K562 (cell line): ENCODE results near the gene RNF214. TPM values are rescaled to one million over a fixed set of nuclear protein-coding genes. Genes with fewer than 3 reads are reported as not detected.

Source experiments
- ATAC-seq: fragments of 200-7000 bp; cut with Tn5 transposase; 3 replicates; pipeline ENCODE4 v1.9.1; 2020; ENCODE audit warnings: moderate library complexity
- BruUV-seq: library from RNA; stranded (reverse); fragments of 400-500 nt; replicated peaks from 2 replicates; lab custom pipeline; 2021; lab: Mats Ljungman, UMichigan
- CTCF ChIA-PET: fragments of 300-600 bp; formaldehyde crosslinking; extraction: SDS; loops from one replicate; lab custom pipeline; 2021; ENCODE audit warnings: low intra/inter-chr PET ratio; lab: Yijun Ruan, JAX
- POLR2A ChIA-PET: fragments of 300-600, 350-650 bp; sonication (Branson Sonifier 250); formaldehyde crosslinking; extraction: SDS; loops from one replicate; lab custom pipeline; 2021; ENCODE audit warnings: antibody characterized with exemption, inconsistent platforms; lab: Yijun Ruan, JAX
- DNase-seq, 4 experiments: peaks; one replicate each; pipeline versions ENCODE4 v3.0.0 to v3.0.0-alpha.2; 2011 to 2018; ENCODE audit warnings: low spot score in 3 of 4, mixed read lengths in 3 of 4; ENCODE audit errors: extremely low read depth in 1 of 4
- FAIRE-seq: peaks from 2 replicates; lab custom pipeline; 2011; peaks lifted over from hg19 to GRCh38; lab: Jason Lieb, UNC
- H2AFZ ChIP-seq: 2 replicates; pipeline ENCODE4 v1.6.0; 2011; ENCODE audit warnings: low read depth, low read length, control low read depth, inconsistent platforms
- H3K27ac ChIP-seq: fragments of 200-600 bp; 3 replicates; pipeline ENCODE4 v1.8.0; 2011; ENCODE audit warnings: low read depth, mild to moderate bottlenecking, control low read depth, inconsistent platforms, low read length, moderate library complexity, mixed read lengths; ENCODE audit errors: extremely low read depth
- H3K27me3 ChIP-seq, 2 experiments: fragments of 300-600 bp in 1 of 2; 2 replicates in 1 of 2; 3 replicates in 1 of 2; pipeline versions ENCODE4 v1.6.0 to v1.8.0; 2011; ENCODE audit warnings: inconsistent platforms in 2 of 2, low read length in 2 of 2, mild to moderate bottlenecking in 1 of 2, mixed read lengths in 1 of 2, moderate library complexity in 1 of 2; ENCODE audit not compliant: control insufficient read depth in 2 of 2, insufficient read depth in 2 of 2
- H3K36me3 ChIP-seq: fragments of 300-600 bp; 3 replicates; pipeline ENCODE4 v1.8.0; 2011; ENCODE audit warnings: mild to moderate bottlenecking, low read length, inconsistent platforms; ENCODE audit not compliant: control insufficient read depth, insufficient read depth
- H3K4me1 ChIP-seq, 2 experiments: fragments of 200-600 bp in 1 of 2; replicated peaks in 1 of 2; 2 replicates in 1 of 2; 3 replicates in 1 of 2; pipeline versions ENCODE4 v1.5.1 to v1.8.0; 2011; ENCODE audit warnings: inconsistent platforms in 2 of 2, low read length in 2 of 2, mild to moderate bottlenecking in 1 of 2, mixed read lengths in 1 of 2, moderate library complexity in 1 of 2; ENCODE audit not compliant: control insufficient read depth in 2 of 2, insufficient read depth in 2 of 2
- H3K4me2 ChIP-seq: 2 replicates; pipeline ENCODE4 v1.6.1; 2011; ENCODE audit warnings: low read length, control low read depth, inconsistent platforms, mixed read lengths; ENCODE audit not compliant: insufficient read depth
- H3K4me3 ChIP-seq: fragments of 200-600 bp; sonication (generic), shearing (Covaris generic); 2 replicates; pipeline ENCODE4 v1.5.1; 2016; ENCODE audit warnings: control low read depth, inconsistent platforms
- H3K79me2 ChIP-seq: fragments of 200-600 bp; 3 replicates; pipeline ENCODE4 v1.8.0; 2011; ENCODE audit warnings: low read length, inconsistent platforms; ENCODE audit not compliant: control insufficient read depth, insufficient read depth
- H3K9ac ChIP-seq, 2 experiments: 2 replicates each; pipeline versions ENCODE4 v1.6.0 to v1.6.1; 2011; ENCODE audit warnings: low read depth in 2 of 2, low read length in 2 of 2, control low read depth in 1 of 2, inconsistent platforms in 1 of 2, mild to moderate bottlenecking in 1 of 2, mixed read lengths in 1 of 2; ENCODE audit not compliant: insufficient read depth in 1 of 2
- H3K9me1 ChIP-seq: one replicate; pipeline ENCODE4 v1.6.0; 2011; ENCODE audit warnings: inconsistent platforms, mild to moderate bottlenecking, low read length, moderate library complexity; ENCODE audit not compliant: control insufficient read depth, insufficient read depth
- H3K9me3 ChIP-seq: replicated peaks from 2 replicates; pipeline ENCODE4 v1.5.1; 2011; ENCODE audit warnings: low read depth, low read length, inconsistent platforms; ENCODE audit not compliant: control insufficient read depth, insufficient read depth
- H4K20me1 ChIP-seq: replicated peaks from 2 replicates; pipeline ENCODE4 v1.6.1; 2011; ENCODE audit warnings: low read length, inconsistent platforms, mixed read lengths; ENCODE audit not compliant: control insufficient read depth, insufficient read depth
- BRF1 ChIP-seq: IDR thresholded peaks from 3 replicates; pipeline ENCODE4 v1.6.1; 2011; ENCODE audit warnings: borderline replicate concordance, mild to moderate bottlenecking; ENCODE audit not compliant: insufficient read length; ENCODE audit errors: extremely low read depth
- ETV5 ChIP-seq: sonication (generic); formaldehyde crosslinking; IDR thresholded peaks from 2 replicates; pipeline ENCODE4 v1.4.0; 2020; ENCODE audit warnings: low read depth, mild to moderate bottlenecking, missing genetic modification reagents
- TCF7 ChIP-seq: sonication (generic); IDR thresholded peaks from 2 replicates; pipeline ENCODE4 v1.6.1; 2016; ENCODE audit warnings: antibody characterized with exemption, borderline replicate concordance
- THAP12 ChIP-seq: fragments of 250-450 bp; sonication (Bioruptor Pico); IDR thresholded peaks from 2 replicates; pipeline ENCODE4 v1.9.0; 2021; ENCODE audit warnings: mild to moderate bottlenecking, inconsistent platforms
- ZNF347 ChIP-seq: fragments of 450-650 bp; formaldehyde crosslinking; IDR thresholded peaks from 2 replicates; pipeline ENCODE4 v1.4.0; 2020; ENCODE audit warnings: low read depth, mild to moderate bottlenecking, moderate library complexity
- ZNF41 ChIP-seq: fragments of 250-450 bp; sonication (Bioruptor Pico); conservative IDR thresholded peaks from 2 replicates; pipeline ENCODE4 v1.4.0; 2020; ENCODE audit warnings: mild to moderate bottlenecking
- ZNF644 ChIP-seq: fragments of 200-800 bp; sonication (Bioruptor generic); IDR thresholded peaks from 2 replicates; pipeline ENCODE4 v1.6.1; 2016; ENCODE audit warnings: low read depth, missing genetic modification characterization, missing compliant biosample characterization
- WGBS: fragments of 100-300 bp; shearing (Covaris generic); methylation state at CpG from one replicate; pipeline ENCODE4 v1.1.6; 2016; ENCODE audit warnings: low coverage, mixed read lengths; ENCODE audit not compliant: insufficient coverage; ENCODE audit errors: missing lambda C conversion rate; 5-methylcytosine and 5-hydroxymethylcytosine counted together
- in situ Hi-C: fragments of 300-500 bp; cut with MboI; formaldehyde crosslinking; loops from 4 replicates; pipeline ENCODE4 v1.15.0; 2018; ENCODE audit warnings: inconsistent platforms, mixed read lengths
- intact Hi-C: fragments of 100-400 bp; cut with micrococcal nuclease; formaldehyde crosslinking; loops from 2 replicates; pipeline ENCODE4 v1.14.2; 2022
- polyA plus RNA-seq, 8 experiments: library from polyadenylated mRNA; depleted of rRNA in 4 of 8; stranded (reverse) in 5 of 8; unstranded in 3 of 8; fragments of >200 nt; fragmentation: Nextera tagmentation in 2 of 8; fragmentation: Illumina TruSeq in 1 of 8; extraction: Ambion mirVana in 2 of 8; extraction: Trizol in 1 of 8; gene quantifications; 2 replicates each; pipeline versions ENCODE4 v1.2.1 to v1.2.3, GENCODE V29; 2011 to 2014; ENCODE audit warnings: inconsistent platforms in 1 of 8, missing spikeins in 1 of 8
- total RNA-seq, 7 experiments: library from RNA; depleted of rRNA in 6 of 7; stranded (reverse); fragments of >200 nt in 6 of 7; fragmentation: Illumina TruSeq in 2 of 7; extraction: Trizol in 2 of 7; gene quantifications; 2 replicates each; pipeline versions ENCODE4 v1.2.1 to v1.2.3, GENCODE V29; 2011 to 2021; ENCODE audit warnings: low replicate concordance in 1 of 7

Gene RNF214
- total and polyA plus RNA-seq, 9 of the 15 experiments (the other 6 are each of a cell fraction or from before 2014, with no cell fraction given), result 6.6 to 24.8 (median 11.9) TPM

DNA sequence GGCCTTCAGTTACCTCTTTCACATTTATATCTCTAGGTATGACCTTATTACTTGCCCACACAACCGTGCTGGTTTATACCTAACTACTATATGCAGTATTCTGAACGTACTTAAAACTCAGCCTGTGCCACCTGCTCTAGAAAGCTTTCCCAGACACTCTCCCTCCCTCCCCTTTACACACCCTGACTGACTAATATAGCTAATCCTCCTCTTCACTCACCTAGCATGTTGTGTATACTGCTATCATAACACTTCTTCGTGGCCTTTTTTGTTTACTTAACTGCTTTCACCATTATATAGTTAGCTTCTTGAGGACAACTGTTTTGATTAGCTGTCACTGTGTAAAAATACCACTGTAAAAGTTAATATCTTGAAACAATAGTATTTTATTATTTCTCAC, 23.5 kb downstream of the RNF214 start:
- Histone ChIP-seq H3K27ac (no peak overlapping the region), H3K79me2 (no peaks in the 10 kb centered on the region; the same call in 2 of the 3 replicates)
- no peak for DNase-seq
- TF ChIP-seq THAP12 (CRISPR knock-in tag), result no peak
- no peak for TF ChIP-seq ETV5 (CRISPR knock-in tag)
- no peak for TF ChIP-seq ZNF41 (CRISPR knock-in tag)
- TF ChIP-seq TCF7, result no peak
- TF ChIP-seq ZNF347 (CRISPR knock-in tag), result no peak
- no peak for TF ChIP-seq ZNF644
- TF ChIP-seq BRF1, result no peak
- TF ChIP-seq, all 486 proteins: peak for 0
- ChIA-PET CTCF (no interaction called here), POLR2A (interaction anchor here (0.6 kb wide), 1 partner anchor 33 kb away, joined by 3 read pairs; no protein-coding TSS in a partner anchor)
- 36% methylated on average over 3 of the region's 3 CpGs for whole genome bisulfite sequencing
- intact Hi-C loops (no loop called here), in situ Hi-C loops (no loop called here)
- H2AFZ ChIP-seq, result no peak overlapping the region
- H4K20me1 ChIP-seq, result no peaks in the 10 kb centered on the region
- no peak overlapping the region for H3K9ac ChIP-seq
- no peaks in the 10 kb centered on the region for H3K9me3 ChIP-seq
- no peak for FAIRE-seq
- H3K4me2 ChIP-seq, result no peak overlapping the region
- ATAC-seq, result no peak
- no peaks in the 10 kb centered on the region for H3K4me1 ChIP-seq
- peaks cover 17% of the 10 kb centered on the region; the same call in 2 of the 3 replicates for H3K36me3 ChIP-seq
- BruUV-seq, result no TSS peak
- no peaks in the 10 kb centered on the region for H3K27me3 ChIP-seq
- H3K9me1 ChIP-seq, result no peaks in the 10 kb centered on the region
- H3K4me3 ChIP-seq, result no peak overlapping the region
